ENCODE results near the gene LPIN2.
"Not testable (repeated sequence)": the region's sequence is repeated elsewhere in the genome, so short reads cannot be mapped to it uniquely, and the experiment has no call there.

LPIN2 gene

GRCh38 chr18:3016585-3017297 lies 3.8 kb upstream of the LPIN2 start:
- TF ChIP-seq POLR2A (IDR thresholded peaks at IDR 0.05; ENCODE audit: low read depth, low read length) (no peak), POLR2AphosphoS5 (IDR thresholded peaks at IDR 0.05; ENCODE audit: low read depth, low read length) (no peak), TAF1 (IDR thresholded peaks at IDR 0.05; ENCODE audit: borderline replicate concordance, low read depth, low read length) (no peak)
- FAIRE-seq (no peak), DNase-seq (ENCODE audit: insufficient read length) (no peak)

- no peak for TF ChIP-seq TAF1 (IDR thresholded peaks at IDR 0.05; ENCODE audit: borderline replicate concordance, low read depth, low read length)
- TF ChIP-seq POLR2A (IDR thresholded peaks at IDR 0.05; ENCODE audit: low read depth, low read length) = no peak
- no peak for FAIRE-seq
- no peak for DNase-seq (ENCODE audit: insufficient read length)
These were observed 2.9 kb upstream of the LPIN2 start for GRCh38 chr18:3015851-3016250.

- DNase-seq (ENCODE audit: insufficient read length) (no peak), FAIRE-seq (no peak)
- TF ChIP-seq POLR2A (IDR thresholded peaks at IDR 0.05; ENCODE audit: low read depth, low read length) (no peak), POLR2AphosphoS5 (IDR thresholded peaks at IDR 0.05; ENCODE audit: low read depth, low read length) (no peak), TAF1 (IDR thresholded peaks at IDR 0.05; ENCODE audit: borderline replicate concordance, low read depth, low read length) (no peak)
These were observed 2.3 kb upstream of the LPIN2 start for GRCh38 chr18:3015204-3015592.

- DNase-seq (ENCODE audit: insufficient read length) (no peak), FAIRE-seq (no peak)
- no peak for TF ChIP-seq POLR2A (IDR thresholded peaks at IDR 0.05; ENCODE audit: low read depth, low read length)
- TF ChIP-seq POLR2AphosphoS5 (IDR thresholded peaks at IDR 0.05; ENCODE audit: low read depth, low read length) = no peak
- TF ChIP-seq TAF1 (IDR thresholded peaks at IDR 0.05; ENCODE audit: borderline replicate concordance, low read depth, low read length) = no peak
These were observed 1.7 kb upstream of the LPIN2 start for GRCh38 chr18:3014503-3015203.

- peak; percentile 35 for DNase-seq (ENCODE audit: insufficient read length)
- TF ChIP-seq TAF1 (IDR thresholded peaks at IDR 0.05; ENCODE audit: borderline replicate concordance, low read depth, low read length) (no peak), POLR2AphosphoS5 (IDR thresholded peaks at IDR 0.05; ENCODE audit: low read depth, low read length) (no peak), POLR2A (IDR thresholded peaks at IDR 0.05; ENCODE audit: low read depth, low read length) (no peak)
- no peak for FAIRE-seq
These were observed 564 bp downstream of the LPIN2 start for GRCh38 chr18:3012136-3013023.

- DNase-seq (ENCODE audit: insufficient read length) = no peak
- no peak for FAIRE-seq
- no peak for TF ChIP-seq POLR2AphosphoS5 (IDR thresholded peaks at IDR 0.05; ENCODE audit: low read depth, low read length)
- no peak for TF ChIP-seq TAF1 (IDR thresholded peaks at IDR 0.05; ENCODE audit: borderline replicate concordance, low read depth, low read length)
- TF ChIP-seq POLR2A (IDR thresholded peaks at IDR 0.05; ENCODE audit: low read depth, low read length) = no peak
These were observed 2.9 kb downstream of the LPIN2 start for GRCh38 chr18:3010086-3010485.

- no peak for FAIRE-seq
- DNase-seq (ENCODE audit: insufficient read length) = no peak
- TF ChIP-seq POLR2AphosphoS5 (IDR thresholded peaks at IDR 0.05; ENCODE audit: low read depth, low read length) = no peak
- TF ChIP-seq POLR2A (IDR thresholded peaks at IDR 0.05; ENCODE audit: low read depth, low read length) = no peak
- TF ChIP-seq TAF1 (IDR thresholded peaks at IDR 0.05; ENCODE audit: borderline replicate concordance, low read depth, low read length) = no peak
These were observed 4.4 kb downstream of the LPIN2 start for GRCh38 chr18:3008541-3008940.

GRCh38 chr18:3007491-3007890 lies 5.5 kb downstream of the LPIN2 start:
- TF ChIP-seq TAF1 (IDR thresholded peaks at IDR 0.05; ENCODE audit: borderline replicate concordance, low read depth, low read length) (no peak), POLR2A (IDR thresholded peaks at IDR 0.05; ENCODE audit: low read depth, low read length) (no peak), POLR2AphosphoS5 (IDR thresholded peaks at IDR 0.05; ENCODE audit: low read depth, low read length) (no peak)
- FAIRE-seq = no peak
- DNase-seq (ENCODE audit: insufficient read length) = no peak

GRCh38 chr18:3005462-3005861 lies 7.5 kb downstream of the LPIN2 start:
- FAIRE-seq = no peak
- TF ChIP-seq TAF1 (IDR thresholded peaks at IDR 0.05; ENCODE audit: borderline replicate concordance, low read depth, low read length) (no peak), POLR2AphosphoS5 (IDR thresholded peaks at IDR 0.05; ENCODE audit: low read depth, low read length) (no peak), POLR2A (IDR thresholded peaks at IDR 0.05; ENCODE audit: low read depth, low read length) (no peak)
- no peak for DNase-seq (ENCODE audit: insufficient read length)

- FAIRE-seq; DNase-seq (ENCODE audit: insufficient read length): not testable (repeated sequence)
These were observed 9.2 kb downstream of the LPIN2 start for GRCh38 chr18:3003766-3004165.

GRCh38 chr18:3002732-3003131 lies 10.2 kb downstream of the LPIN2 start:
- no peak for TF ChIP-seq POLR2A (IDR thresholded peaks at IDR 0.05; ENCODE audit: low read depth, low read length)
- no peak for TF ChIP-seq POLR2AphosphoS5 (IDR thresholded peaks at IDR 0.05; ENCODE audit: low read depth, low read length)
- no peak for TF ChIP-seq TAF1 (IDR thresholded peaks at IDR 0.05; ENCODE audit: borderline replicate concordance, low read depth, low read length)
- no peak for DNase-seq (ENCODE audit: insufficient read length)
- FAIRE-seq = no peak
